Measurements from ENCODE around the gene CDC16.

CDC16 gene

DNA sequence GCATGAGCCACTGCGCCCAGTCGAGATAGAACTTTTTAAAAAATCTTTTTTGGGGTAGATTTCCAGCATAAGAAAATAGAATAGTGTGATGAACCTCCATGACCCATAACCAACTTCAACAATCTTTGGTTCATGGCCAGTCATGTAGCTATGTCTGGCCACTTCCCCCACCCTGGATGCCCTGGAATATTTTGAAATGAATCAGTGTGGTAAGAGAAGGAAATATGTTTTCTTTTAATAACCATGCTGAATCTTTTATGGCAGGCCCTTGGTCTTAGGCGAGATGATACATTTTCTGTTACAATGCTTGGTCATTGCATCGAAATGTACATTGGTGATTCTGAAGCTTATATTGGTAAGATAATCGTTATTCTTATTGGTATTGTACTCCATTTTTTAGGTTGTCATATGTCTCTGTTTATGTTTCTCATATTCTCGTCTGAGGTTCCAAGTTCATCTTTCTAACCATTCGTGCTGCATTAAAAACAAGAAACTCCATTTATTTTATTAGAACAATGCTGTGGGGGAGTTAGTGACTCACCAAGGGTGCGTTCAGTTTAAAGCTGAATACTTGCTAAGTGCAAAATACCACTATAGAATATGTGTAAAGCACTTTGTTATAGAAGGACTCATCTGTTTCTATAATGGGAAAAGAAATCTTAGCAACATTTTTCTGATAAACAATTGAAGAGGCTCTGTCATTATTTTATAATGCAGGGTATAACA, 30.4 kb downstream of the CDC16 start:
- DNase-seq = no peak

DNA sequence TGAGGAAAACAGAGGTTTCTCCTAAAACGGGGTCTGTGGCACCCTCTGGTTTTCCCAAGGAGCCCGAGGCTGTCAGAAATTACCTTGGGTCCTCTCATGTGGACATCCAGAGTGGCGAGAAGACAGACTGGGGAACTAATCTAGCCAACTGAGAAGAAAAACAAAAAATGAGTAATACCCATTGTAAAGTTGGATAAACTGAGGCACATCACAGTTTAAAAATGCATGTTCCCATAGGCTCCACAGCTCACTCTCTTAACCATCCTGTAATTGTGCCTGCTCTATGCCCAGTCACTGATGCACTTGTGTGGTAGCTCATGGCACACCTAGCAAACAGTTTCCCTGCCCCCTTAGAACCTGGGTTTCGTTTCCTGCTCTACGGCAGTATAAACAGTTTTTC, 31.5 kb downstream of the CDC16 start:
- no peak for DNase-seq

DNA sequence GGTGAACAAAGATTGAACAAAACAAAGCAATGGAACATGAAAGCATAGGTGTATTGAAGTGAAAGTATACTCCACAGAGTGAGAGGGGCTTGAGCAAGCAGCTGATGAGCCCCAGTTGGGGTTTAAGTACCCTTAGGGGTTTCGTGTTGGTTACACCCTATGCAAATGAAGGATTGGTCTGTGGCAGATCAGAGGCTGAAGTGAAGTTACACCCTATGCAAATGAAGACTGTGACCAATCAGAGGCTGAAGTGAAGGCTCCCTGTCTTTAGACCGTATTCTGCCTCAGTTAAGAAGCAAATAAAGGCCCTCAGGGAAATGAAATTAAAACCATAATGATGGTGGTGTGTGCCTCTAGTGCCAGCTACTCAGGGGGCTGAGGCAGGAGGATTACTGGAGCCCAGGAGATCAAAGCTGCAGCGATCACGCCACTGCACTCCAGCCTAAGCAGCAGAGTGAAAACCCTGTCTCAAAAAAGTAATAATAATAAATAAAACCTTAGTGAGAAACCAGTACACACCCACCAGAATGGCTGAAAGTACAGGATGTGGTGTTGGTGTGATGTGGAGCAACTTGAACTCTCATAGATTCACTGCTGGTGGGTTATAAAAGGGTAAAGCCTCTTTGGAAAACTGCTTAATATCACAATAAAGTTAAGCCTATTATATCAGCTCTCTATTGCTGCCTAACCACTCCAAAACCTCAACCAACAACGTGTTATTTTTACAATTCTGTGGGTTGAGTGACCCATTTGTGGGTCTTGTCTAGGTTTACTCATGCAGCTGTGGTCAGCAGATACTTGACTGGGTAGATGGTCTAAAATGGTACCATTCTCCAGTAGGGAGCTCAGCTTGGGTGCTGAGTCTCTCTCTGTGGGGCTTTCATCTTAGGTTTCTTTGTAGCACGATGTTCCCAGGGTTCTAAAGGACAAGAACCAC, 33.9 kb downstream of the CDC16 start:
- no peak for DNase-seq

DNA sequence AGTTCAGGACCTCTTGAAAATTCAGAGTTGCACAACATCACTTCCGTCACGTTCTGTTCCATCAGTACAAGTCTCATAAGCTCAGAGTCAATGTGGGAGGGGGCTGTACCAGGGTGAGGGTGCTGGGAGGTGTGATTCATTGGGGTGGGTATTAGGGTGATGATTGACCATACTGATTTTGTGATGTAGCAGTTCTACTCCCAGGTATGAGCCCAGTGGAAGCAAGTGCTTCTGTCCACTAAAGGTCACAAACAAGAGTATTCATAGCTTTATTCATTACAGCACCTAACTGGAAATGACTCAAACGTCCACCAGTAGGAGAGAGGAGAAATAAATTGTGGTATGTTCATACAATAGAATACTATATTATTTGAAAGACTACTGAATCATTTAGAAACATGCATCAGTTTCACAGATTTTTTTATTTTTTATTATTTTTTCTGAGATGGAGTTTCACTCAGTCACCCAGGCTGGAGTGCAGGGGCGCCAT, 34.6 kb downstream of the CDC16 start:
- no peak for DNase-seq

DNA sequence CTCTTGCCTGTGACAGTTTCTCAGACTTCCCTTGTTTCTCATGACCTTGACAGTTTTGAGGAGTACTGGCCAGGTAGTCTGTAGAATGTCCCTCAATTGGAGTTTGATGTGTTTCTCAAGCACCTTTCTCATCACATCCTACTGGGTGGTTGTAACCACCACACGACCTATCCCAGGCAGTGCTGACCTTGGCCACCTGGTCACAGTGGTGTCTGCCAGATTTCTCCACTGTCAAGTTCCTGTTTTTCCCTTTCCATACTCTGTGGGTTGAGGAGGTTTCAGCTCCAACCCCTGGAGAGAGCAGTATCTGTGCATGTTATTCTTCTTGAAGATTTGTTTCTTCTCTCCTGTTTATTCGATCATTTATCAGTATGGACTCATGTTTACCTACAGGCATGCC, 38.3 kb downstream of the CDC16 start:
- DNase-seq = no peak

DNA sequence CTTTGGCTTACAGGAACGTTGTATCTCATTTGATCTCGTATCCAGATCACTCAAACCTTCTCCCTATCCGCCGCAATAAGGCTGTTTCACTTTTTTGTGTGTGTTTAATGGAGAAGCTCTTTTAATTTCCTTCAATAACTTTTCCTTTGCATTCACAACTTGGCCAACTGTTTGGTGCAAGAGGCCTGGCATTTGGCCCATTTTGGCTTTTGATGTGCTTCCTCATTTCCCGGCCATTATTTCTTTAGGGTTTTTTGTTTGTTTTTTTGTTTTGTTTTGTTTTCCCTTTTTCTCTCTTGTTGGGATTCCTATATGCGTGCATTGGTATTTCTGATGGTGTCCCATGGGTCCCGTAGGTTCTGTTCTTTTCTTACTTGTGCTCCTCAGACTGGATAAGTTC, 40.6 kb downstream of the CDC16 start:
- DNase-seq = no peak

DNA sequence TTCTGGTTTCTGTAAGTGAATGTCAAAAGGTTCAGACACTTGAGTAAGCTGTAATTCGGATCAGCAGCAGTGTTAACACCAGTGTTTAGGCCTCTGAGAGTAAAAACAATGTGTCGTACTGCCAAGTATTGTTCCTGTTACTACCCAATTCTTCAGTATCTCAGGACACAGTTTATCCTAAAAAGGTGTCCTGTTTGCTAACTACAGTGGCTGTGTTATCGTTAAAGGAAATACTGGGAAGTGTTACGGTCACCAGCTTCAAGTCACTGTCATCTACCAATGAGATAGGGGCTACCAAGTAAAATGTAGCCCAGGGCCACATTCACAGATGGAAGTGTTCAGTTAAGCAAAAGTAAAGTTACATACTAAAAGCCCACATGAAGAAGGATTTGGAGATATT, 44.4 kb downstream of the CDC16 start:
- DNase-seq = no peak

DNA sequence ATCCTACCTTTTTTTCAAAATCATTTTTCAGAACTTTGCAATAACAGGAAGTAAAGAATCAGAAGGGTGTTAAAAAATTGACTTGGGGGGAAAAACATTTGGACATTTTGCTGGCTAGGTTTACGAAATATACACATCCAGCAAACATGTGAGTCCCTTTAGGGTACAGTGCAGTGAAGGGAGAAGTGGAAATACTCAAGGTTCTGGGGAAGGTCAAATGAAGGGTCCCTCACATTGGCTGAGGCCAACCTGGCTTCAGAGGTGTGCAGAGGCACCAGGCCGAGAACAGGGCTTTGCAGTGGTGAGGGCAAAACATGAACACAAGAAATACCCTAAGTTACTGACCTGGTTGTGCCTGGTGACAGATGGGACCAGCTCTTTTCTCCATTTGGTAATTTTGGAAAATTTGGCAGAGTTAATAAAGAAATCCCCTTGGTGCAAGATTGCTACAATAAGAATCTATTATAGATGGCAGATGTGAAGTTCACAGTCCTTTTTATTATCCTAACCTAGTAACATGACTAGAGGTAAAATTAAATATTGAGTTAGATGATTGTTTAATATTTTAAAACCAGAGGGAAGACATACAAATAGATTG, 45.2 kb downstream of the CDC16 start:
- DNase-seq = no peak

DNA sequence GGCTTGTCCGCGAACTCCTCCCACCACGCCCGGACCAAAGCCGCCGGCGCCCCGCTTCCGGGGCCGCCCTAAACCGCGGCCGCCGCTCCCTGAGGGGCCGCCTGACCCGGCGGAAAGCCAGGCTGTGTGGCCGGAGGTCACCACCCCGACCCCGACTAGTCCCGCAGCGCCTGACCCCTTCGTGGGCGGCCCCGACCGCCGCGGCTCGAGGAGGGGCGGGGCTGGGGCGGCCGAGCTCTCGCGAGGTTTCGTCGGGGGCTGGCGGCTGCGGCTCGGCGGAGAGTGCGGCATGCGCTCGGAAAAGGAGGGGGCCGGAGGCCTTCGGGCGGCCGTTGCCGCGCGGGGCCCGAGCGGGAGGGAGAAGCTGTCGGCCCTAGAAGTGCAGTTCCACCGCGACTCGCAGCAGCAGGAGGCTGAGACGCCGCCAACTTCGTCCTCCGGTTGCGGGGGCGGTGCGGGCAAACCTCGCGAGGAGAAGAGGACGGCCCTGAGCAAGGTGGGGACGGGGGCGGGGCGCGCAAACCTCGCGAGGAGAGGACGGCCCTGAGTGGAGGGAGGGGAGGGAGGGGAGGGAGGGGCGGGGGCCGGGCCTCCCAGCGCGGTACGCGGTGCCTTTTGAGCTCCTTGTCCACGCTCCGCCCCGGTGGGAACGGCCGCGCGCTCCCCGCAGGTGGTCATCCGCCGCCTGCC, 46.8 kb downstream of the CDC16 start, which contains the start of gene UPF3A:
TSS of gene UPF3A (plus strand) at position 251 of the 690 bp plus-strand sequence. CDS start at position 290, 39 bp downstream.
- peak; percentile 97 for DNase-seq

DNA sequence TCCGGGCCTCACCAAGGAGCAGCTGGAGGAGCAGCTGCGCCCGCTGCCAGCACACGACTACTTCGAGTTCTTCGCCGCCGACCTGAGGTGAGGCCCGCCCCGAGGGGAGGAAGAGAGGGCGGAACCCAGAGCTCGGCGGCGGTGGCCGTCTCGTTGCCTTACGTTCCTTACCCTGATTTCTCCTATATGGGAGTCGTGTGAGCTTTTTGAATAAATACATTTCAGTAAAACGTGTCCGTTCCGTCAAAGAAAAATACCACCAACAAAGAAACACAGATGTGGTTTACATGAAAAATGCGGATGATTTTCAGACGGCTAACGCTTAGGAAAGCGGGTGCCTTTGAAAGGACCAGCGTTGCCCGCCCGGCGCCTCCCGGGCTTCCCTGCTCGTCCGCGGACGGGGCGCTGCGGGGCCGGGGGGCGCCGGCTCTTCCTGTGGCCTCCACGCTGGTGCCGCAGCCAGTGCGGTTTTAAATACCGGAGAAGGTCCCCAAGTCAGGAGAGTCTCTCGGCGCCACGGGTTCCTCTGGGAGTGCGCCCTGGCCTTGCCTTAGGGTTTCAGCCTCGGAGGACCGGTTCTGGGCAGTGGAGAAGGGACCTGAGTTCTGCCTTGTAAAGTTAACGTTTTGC, 47.5 kb downstream of the CDC16 start:
- DNase-seq = peak; percentile 84

DNA sequence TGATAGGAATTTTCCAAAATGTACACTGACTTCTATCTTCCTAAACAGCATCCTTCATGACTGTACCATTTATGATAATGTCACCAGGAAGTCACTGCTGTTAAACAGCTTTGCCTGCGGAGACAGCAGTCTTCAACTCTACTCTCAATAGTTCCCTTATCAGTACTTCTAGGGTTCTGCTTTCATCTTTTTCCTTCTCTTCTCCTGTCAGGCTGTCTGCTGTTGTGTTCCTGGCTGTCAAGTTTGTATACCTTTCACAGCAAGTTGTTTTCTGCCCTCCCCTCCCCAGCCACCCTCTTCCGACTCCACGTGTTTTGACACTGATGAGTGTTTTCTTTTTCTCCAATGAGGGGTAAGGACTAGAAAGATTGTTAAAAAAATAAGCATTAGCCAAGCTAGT, 48.9 kb downstream of the CDC16 start:
- no peak for DNase-seq

DNA sequence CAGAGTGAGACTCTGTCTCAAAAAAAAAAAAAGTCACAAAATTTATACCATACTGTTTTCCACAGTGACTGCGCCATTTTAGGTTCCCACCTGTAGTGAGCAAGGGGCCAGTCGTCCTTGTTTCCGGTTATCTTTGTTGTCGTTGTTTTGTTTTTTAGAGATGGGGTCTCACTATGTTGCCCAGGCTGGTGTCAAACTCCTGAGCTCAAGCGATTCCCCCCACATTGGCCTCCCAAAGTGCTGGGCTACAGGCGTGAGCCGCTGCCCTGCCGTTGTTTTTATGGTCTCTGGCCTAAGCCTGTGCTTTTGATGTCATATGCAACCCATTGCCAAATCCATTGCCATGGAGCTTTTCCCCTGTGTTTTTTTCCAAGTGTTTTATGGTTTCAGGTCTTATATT, 50.0 kb downstream of the CDC16 start:
- no peak for DNase-seq

DNA sequence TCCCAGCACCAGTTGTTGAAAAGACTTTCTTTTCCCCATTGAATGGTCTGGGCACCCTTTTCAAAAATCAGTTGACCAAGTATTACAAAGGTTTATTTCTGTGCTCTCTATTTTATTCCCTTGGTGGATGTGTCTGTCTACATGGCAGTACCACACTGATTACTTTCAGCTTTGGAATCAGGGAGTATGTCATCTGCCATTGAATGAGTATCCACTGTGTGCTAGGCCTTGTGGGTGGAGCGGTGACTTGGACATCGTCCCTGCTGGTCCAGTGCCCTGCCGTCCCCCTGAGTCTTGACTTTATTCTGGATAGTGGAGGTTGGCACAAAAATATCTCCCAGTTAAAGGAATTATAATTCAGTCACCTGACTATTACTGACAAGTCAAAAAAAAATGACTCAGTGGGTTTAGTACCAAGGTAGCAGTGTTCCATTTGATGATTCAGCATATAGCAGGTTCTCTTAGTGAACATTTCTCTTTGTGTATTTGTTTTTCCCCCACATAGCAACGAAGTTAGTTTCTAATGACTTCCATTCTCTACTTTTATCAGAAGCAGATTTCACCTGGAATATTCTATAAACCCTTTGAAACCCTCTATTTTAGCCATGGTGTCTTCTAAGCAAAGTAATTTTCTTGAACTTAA, 50.6 kb downstream of the CDC16 start:
- no peak for DNase-seq

DNA sequence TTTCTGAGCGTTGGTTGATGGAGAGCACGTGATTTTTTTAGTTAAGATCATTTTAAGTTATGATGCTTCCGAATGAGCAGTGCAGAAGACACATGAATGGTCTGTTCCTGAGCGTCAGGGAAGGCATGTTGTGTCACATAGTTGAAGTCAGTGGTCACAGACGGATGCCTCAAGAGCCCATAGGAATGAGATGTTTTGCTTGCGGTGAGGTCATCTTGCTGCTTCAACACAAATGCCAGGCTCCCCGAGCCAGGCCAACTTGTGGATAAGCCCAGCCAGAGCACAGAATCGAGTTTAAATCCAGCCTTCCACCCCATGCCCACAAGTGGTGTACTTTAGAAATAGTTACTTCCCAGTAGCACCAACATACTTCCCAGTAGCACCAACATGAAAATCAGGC, 52.1 kb downstream of the CDC16 start:
- DNase-seq = no peak

DNA sequence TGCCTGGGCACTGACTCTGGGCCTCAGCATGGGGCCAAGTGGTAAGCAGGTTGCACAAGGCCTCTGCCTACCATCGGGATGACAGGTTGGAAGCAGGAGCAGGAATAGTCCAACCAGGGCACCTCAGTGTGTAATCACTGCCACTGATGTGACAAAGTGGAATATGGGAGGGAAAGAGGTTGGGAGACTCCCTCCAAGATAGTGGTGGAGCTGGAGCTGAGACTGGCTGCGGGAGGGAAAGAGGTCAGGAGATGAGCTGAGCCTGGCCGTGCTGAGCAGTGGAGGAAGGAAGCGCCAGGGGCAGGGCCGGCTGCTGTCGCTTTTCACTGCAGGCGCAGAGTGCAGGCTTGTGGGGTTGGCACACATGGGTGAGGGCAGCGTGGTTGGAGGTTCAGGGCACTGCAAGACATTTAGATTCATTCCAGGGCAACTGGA, 53.5 kb downstream of the CDC16 start:
- no peak for DNase-seq

DNA sequence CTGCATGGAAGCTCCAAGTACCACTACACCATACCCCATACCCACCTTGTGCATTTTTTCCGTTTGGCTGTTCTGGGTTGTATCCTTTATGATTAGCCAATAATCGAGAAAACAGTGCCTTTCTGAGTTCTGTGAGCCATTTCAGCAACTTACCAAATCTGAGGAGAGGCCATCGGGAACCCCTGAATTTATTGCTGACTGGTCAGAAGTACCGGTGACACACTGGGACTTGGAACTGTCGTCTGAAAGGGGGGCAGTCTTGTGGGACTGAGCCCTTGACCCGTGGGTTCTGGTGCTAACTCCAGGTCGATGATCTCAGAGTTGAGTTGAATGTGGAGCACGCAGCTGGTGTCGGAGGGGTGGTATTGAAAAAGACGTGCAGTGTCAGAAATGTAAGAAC, 61.8 kb downstream of the CDC16 start:
- DNase-seq = no peak

DNA sequence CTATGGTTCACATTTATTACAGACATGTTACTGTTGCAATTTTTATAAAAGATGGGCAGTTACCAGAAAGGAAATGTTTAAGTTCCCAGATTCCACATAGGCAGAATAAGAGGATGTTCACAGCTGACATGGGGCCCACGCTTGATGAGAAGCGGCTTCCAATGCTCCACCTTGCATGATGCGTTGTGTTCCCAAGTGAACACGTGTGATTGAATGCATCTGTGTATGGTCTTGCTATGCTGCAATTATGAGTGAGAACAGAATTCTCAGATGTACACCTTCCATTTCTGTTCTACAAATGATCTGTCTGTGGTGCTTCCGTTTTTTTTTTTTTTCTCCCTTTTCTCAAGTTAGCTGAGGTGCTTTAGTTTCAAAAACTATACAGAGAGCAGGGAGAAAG, 62.2 kb downstream of the CDC16 start:
- DNase-seq = no peak

DNA sequence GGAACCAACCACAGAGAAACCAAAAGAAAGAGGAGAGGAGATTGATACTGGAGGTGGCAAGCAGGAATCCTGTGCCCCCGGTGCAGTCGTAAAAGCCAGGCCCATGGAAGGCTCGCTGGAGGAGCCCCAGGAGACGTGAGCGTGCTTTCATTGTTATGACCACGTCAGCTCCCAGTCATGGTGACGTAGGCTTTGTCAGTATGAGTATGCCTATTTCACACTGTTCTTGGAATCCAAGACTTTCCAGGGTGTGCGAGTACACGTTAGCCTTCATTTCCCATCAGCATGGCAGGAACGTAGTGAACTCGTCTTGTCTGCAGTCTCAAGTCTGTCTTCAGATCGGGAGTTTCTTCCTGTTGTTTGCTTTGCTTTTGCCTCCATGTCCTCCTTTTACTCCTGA, 64.2 kb downstream of the CDC16 start:
- no peak for DNase-seq

DNA sequence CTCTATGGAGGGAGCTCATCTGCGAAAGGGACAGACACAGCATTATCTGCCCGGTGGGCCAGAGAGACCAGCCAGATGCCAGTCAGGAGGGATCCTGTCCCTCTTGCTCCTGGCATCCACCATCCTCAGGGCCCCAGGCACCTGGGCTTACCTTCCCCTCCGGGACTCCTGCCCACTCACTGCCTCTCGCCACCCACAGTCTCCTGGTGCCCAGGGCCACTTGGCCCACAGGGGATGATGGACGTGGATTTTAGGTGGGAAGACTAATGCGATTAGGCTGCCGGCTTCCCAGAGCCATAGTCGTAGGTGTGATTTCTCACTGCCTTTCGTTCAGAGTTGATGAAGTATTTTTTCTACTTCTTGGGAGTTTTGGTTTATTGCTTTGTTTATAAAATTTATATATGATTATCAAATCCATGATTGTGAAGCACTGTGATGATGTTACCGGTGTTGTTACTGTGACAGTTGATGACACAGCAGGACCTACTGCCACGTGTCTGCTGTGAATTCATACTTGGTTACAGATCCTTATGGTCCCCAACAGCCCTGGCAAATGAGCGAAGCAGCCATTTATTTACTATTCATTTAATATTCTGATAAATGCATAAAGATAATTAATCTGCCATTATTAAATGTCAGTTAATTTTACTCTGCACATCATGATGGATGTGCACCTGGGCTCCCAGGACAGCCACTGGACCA, 65.1 kb downstream of the CDC16 start:
- DNase-seq = no peak

DNA sequence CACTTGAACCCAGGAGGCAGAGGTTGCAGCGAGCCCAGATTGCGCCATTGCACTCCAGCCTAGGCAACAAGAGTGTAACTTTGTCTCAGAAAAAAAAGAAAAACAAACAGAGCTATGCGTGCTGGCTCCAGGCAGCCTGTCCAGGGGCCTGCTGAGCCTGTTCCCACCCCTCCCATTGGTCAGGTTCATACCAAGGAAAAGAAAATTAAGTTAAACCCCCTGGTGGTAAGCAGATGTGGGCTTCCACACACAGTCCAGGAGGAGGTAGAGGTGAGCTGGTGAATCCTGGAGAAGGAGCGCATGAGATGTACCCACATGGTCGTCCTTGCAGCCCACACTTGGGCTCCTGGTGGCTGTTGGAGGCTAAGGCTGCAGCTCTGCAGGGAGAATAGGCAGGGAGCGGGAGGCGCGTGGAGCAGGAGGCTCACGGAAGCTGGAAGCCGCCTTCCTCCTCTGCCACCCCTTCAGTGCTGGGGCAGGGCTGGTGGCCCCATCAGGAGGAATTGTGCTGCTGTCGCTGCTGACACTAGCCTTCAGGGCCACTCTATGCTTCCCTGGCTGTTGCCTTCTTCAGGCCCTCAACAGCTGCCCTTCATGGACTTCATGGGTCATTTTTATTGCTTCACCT, 69.1 kb downstream of the CDC16 start:
- no peak for DNase-seq

Data from right forelimb (tissue), 1 donor.